Gastroesophageal sphincter (tissue), 4 donors: ENCODE measurements around the gene SLC25A21. TPM values are rescaled to one million over a fixed set of nuclear protein-coding genes. Genes with fewer than 3 reads are reported as not detected.
"Not testable (repeated sequence)": the region's sequence is repeated elsewhere in the genome, so short reads cannot be mapped to it uniquely, and the experiment has no call there.

Experiments used
- ATAC-seq: fragments of 150-250 bp; one replicate; pipeline ENCODE4 v1.9.1; 2016; ENCODE audit warnings: mild to moderate bottlenecking, moderate library complexity
- H3K27ac ChIP-seq, 4 donors: fragments of 200-600 bp; sonication (generic) in 3 of 4; 1 replicate in 3 of 4; 2 replicates in 1 of 4; pipeline ENCODE4 v1.5.1; 2016 to 2019
- H3K27me3 ChIP-seq: fragments of 200-600 bp; sonication (generic); one replicate; pipeline ENCODE4 v1.5.1; 2019
- H3K36me3 ChIP-seq, 2 donors: fragments of 200-600 bp; sonication (generic); one replicate each; pipeline ENCODE4 v1.5.1; 2019; ENCODE audit warnings: control low read depth in 1 of 2
- H3K4me1 ChIP-seq, 3 donors: fragments of 200-600 bp; sonication (generic); 1 replicate in 2 of 3; 2 replicates in 1 of 3; pipeline ENCODE4 v1.5.1; 2016 to 2019; ENCODE audit warnings: control low read depth in 2 of 3
- H3K4me3 ChIP-seq, 2 donors: fragments of 200-600 bp; sonication (generic); one replicate each; pipeline ENCODE4 v1.5.1; 2019; ENCODE audit warnings: mild to moderate bottlenecking in 1 of 2, moderate library complexity in 1 of 2
- H3K9me3 ChIP-seq, 3 donors: fragments of 200-600 bp; sonication (generic); one replicate each; pipeline ENCODE4 v1.5.1; 2017 to 2019; ENCODE audit warnings: control low read depth in 2 of 3
- EP300 ChIP-seq: sonication (generic); formaldehyde crosslinking; IDR thresholded peaks from one replicate; pipeline ENCODE4 v1.6.1; 2017; ENCODE audit warnings: antibody characterized with exemption, mild to moderate bottlenecking
- POLR2A ChIP-seq, 2 donors: fragments of 450-650 bp; IDR thresholded peaks; one replicate each; pipeline ENCODE4 v1.6.1; 2017; ENCODE audit warnings: antibody characterized with exemption in 2 of 2, mild to moderate bottlenecking in 2 of 2, moderate library complexity in 1 of 2
- POLR2AphosphoS5 ChIP-seq: sonication (generic); formaldehyde crosslinking; IDR thresholded peaks from one replicate; pipeline ENCODE4 v1.6.1; 2017; ENCODE audit warnings: antibody characterized with exemption
- WGBS, 2 donors: methylation state at CpG; one replicate each; pipeline ENCODE4 v1.1.5; 2018; ENCODE audit warnings: low coverage in 1 of 2; 5-methylcytosine and 5-hydroxymethylcytosine counted together
- total RNA-seq, 4 donors: library from RNA; depleted of rRNA; stranded (reverse); fragments of >200 nt; gene quantifications; one replicate each; pipeline ENCODE4 v1.1.0, GENCODE V29; 2016
- TF ChIP-seq, protein P1 (sequence below), 4 experiments: fragments of 200-600 bp in 2 of 4; fragments of 450-650 bp in 2 of 4; sonication (generic) in 1 of 4; IDR thresholded peaks; one replicate each; pipeline ENCODE4 v1.5.1; 2017 to 2019; ENCODE audit warnings: antibody characterized with exemption in 4 of 4, mild to moderate bottlenecking in 2 of 4, moderate library complexity in 2 of 4

SLC25A21 gene
- total RNA-seq, 4 donors from 2014 or later = 0.40 to 1.5 (median 1.3) TPM

DNA sequence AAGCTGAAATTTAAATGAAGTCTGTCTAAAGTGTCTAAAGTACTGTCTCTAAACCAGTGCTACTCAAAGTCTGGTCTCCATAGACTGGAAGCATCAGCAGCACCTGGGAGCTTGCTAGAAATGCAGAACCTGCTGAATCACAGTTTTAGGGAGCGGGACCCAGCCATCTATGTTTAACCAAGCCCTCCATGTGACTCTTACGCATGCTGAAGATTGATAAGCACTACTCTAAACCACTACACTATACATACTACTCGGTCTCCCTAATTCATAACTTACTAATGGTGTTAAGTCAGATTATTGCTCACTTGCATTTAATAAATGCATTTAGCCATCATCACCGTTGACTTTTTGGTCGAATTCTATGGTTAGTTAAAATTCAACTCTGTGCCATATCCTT, 88.8 kb downstream of the SLC25A21 start:
- Histone ChIP-seq H3K4me1 (no peaks in the 10 kb centered on the region), H3K9me3 (no peaks in the 10 kb centered on the region), H3K4me3 (no peak overlapping the region), H3K27ac (no peak overlapping the region), H3K36me3 (no peaks in the 10 kb centered on the region), H3K27me3 (no peaks in the 10 kb centered on the region)
- 62 to 78% methylated on average over 5 of the region's 5 CpGs for WGBS, 2 donors
- TF ChIP-seq EP300 (no peak), POLR2A (IDR thresholded peaks at IDR 0.05) (no peak), POLR2AphosphoS5 (no peak)
- TF ChIP-seq, protein P1, sequence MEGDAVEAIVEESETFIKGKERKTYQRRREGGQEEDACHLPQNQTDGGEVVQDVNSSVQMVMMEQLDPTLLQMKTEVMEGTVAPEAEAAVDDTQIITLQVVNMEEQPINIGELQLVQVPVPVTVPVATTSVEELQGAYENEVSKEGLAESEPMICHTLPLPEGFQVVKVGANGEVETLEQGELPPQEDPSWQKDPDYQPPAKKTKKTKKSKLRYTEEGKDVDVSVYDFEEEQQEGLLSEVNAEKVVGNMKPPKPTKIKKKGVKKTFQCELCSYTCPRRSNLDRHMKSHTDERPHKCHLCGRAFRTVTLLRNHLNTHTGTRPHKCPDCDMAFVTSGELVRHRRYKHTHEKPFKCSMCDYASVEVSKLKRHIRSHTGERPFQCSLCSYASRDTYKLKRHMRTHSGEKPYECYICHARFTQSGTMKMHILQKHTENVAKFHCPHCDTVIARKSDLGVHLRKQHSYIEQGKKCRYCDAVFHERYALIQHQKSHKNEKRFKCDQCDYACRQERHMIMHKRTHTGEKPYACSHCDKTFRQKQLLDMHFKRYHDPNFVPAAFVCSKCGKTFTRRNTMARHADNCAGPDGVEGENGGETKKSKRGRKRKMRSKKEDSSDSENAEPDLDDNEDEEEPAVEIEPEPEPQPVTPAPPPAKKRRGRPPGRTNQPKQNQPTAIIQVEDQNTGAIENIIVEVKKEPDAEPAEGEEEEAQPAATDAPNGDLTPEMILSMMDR (IDR thresholded peaks at IDR 0.05) = no peak
- no peak for ATAC-seq

DNA sequence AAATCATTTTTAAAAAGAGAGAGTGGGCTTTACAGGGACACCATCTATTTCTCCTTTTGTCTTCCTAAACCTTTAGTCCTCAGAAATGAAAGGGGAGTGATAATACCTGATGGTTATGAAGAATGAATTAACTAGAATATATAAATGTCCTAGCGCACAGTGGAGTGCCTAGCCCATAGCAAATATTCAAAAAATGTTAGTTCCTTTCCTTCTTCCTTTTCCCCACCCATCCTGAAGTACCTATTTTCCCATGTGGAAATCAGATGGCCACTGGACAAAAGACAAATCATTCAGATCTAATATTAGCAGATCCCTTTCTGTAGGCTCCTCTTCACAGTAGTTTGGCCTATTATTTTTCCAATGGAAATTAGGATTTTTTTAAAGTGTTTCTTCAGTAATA, 90.0 kb downstream of the SLC25A21 start:
- Histone ChIP-seq H3K4me3 (no peak overlapping the region), H3K36me3 (no peaks in the 10 kb centered on the region), H3K9me3 (no peaks in the 10 kb centered on the region), H3K27me3 (no peaks in the 10 kb centered on the region), H3K4me1 (no peaks in the 10 kb centered on the region), H3K27ac (no peak overlapping the region)
- WGBS, 2 donors = 0% methylated on average over 1 of the region's 1 CpG
- no peak for ATAC-seq
- TF ChIP-seq EP300 (no peak), POLR2A (IDR thresholded peaks at IDR 0.05) (no peak), POLR2AphosphoS5 (no peak)
- TF ChIP-seq, protein P1 (IDR thresholded peaks at IDR 0.05) = no peak

DNA sequence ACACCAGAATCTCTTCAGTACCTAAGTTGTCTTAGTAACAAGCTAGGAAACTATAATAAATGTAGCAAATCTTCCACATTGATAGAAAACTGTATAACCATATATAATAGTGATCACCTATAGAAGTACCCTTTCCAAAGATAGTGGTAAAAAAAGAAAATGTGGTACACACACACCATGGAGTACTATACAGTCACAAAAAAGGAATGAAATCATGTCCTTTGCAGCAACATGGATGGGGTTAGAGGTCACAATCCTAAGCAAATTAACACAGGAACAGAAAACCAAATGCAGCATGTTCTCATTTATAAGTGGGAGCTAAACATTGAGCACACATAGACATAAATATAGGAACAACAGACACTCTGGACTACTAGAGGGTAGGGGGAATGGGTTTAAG, 90.5 kb downstream of the SLC25A21 start:
- no peaks in the 10 kb centered on the region for H3K9me3 ChIP-seq
- no peak overlapping the region for H3K4me3 ChIP-seq
- H3K27me3 ChIP-seq = no peaks in the 10 kb centered on the region
- no peaks in the 10 kb centered on the region for H3K36me3 ChIP-seq
- no peak for ATAC-seq
- H3K27ac ChIP-seq = no peak overlapping the region
- H3K4me1 ChIP-seq = no peaks in the 10 kb centered on the region
- TF ChIP-seq POLR2AphosphoS5 (no peak), EP300 (no peak), POLR2A (IDR thresholded peaks at IDR 0.05) (no peak)
- TF ChIP-seq, protein P1 (IDR thresholded peaks at IDR 0.05) = no peak

DNA sequence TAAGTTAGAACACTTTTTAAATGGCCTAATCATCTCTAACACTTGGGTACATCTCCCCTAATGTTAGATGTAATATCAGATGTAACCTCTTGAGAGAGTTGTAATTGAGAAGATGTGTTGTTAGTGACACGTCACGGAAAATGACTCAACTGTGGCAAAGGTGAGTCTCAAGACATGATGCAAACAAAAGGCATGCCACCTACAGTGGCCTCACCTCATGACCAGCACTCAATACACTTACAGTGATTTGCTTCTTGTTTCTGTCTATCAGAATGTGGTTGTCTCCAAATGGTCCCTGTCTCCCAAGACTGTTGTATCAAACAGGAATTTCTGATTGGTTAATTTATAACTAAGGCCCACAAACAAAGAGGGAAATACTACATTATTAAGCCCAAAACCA, 91.2 kb downstream of the SLC25A21 start:
- Histone ChIP-seq H3K27ac (no peak overlapping the region), H3K27me3 (no peaks in the 10 kb centered on the region), H3K4me1 (no peaks in the 10 kb centered on the region), H3K9me3 (no peaks in the 10 kb centered on the region), H3K36me3 (no peaks in the 10 kb centered on the region), H3K4me3 (no peak overlapping the region)
- TF ChIP-seq POLR2AphosphoS5 (no peak), EP300 (no peak), POLR2A (IDR thresholded peaks at IDR 0.05) (no peak)
- TF ChIP-seq, protein P1 (IDR thresholded peaks at IDR 0.05) = no peak
- 100% methylated on average over 2 of the region's 2 CpGs for WGBS, 2 donors
- ATAC-seq = no peak

DNA sequence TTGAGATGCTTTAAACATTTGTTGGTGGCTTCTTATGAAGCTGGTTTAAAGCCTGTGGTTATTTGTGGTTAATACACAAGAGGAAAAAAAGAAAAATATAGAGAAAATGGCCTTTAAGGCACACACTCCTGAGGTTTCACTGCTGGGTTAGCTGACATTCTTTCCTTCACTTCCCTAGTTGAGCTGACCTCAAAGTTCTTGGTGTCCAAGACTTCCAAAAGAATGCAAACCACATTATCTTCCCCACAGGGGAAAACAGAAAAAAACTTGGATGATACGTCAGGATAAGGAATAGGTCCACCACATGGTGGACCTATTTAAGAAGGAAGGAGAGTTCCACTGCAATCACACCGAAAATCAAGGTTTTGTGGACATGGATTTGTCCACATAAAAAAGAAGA, 94.3 kb downstream of the SLC25A21 start:
- no peak overlapping the region for H3K4me3 ChIP-seq
- 67 to 89% methylated on average over 1 to 2 of the region's 2 CpGs for WGBS, 2 donors
- no peaks in the 10 kb centered on the region for H3K4me1 ChIP-seq
- ATAC-seq = no peak
- H3K27me3 ChIP-seq = no peaks in the 10 kb centered on the region
- H3K9me3 ChIP-seq = no peaks in the 10 kb centered on the region
- TF ChIP-seq EP300 (no peak), POLR2AphosphoS5 (no peak), POLR2A (IDR thresholded peaks at IDR 0.05) (no peak)
- TF ChIP-seq, protein P1 (IDR thresholded peaks at IDR 0.05) = no peak
- no peaks in the 10 kb centered on the region for H3K36me3 ChIP-seq
- H3K27ac ChIP-seq = no peak overlapping the region

DNA sequence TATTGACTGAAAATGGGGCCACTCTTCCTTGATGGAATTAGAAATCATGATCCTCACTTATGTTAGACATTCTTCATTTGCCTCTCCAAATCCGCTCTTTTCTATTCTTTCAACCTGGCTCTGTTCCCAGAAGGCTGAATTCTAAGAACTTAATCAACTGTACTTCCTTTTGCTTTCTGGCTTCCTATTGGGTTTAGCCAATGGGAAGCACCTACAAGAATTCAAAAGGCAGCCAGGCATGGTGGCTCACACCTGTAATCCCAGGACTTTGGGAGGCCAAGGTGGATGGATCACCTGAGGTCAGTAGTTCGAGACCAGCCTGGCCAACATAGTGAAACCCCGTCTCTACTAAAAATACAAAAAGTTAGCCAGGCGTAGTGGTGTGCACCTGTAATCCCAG, 98.1 kb downstream of the SLC25A21 start:
- H3K4me3 ChIP-seq, H3K9me3 ChIP-seq, H3K4me1 ChIP-seq, ATAC-seq, H3K27me3 ChIP-seq, H3K27ac ChIP-seq, H3K36me3 ChIP-seq: not testable (repeated sequence)
- WGBS, 2 donors = 30% methylated on average over 2 of the region's 4 CpGs; no CpG with 5 or more reads in 1 of the 2 donors
